Loucy (cell line): ENCODE results near the gene RPS23.

Experiments used
- H2AFZ ChIP-seq: fragments of 200-600 bp; sonication (generic); 2 replicates; pipeline ENCODE4 v1.6.0; 2016; ENCODE audit warnings: antibody characterized with exemption, mild to moderate bottlenecking, low read length, moderate library complexity
- H3F3A ChIP-seq: fragments of 200-600 bp; 2 replicates; pipeline ENCODE4 v1.6.0; 2016; ENCODE audit warnings: antibody characterized with exemption, low read depth, mild to moderate bottlenecking
- H3K27me3 ChIP-seq: fragments of 200-600 bp; sonication (generic); 2 replicates; pipeline ENCODE4 v1.6.1; 2014; ENCODE audit warnings: low read length, mild to moderate bottlenecking; ENCODE audit not compliant: insufficient read depth, poor library complexity, severe bottlenecking
- H3K36me3 ChIP-seq: fragments of 200-600 bp; sonication (generic); 2 replicates; pipeline ENCODE4 v1.6.1; 2016; ENCODE audit warnings: low read length; ENCODE audit not compliant: insufficient read depth
- H3K4me1 ChIP-seq: fragments of 200-600 bp; sonication (generic); 2 replicates; pipeline ENCODE4 v1.5.1; 2014; ENCODE audit warnings: low read length, mild to moderate bottlenecking; ENCODE audit not compliant: insufficient read depth, poor library complexity, severe bottlenecking
- H3K4me2 ChIP-seq: fragments of 200-600 bp; sonication (generic); 2 replicates; pipeline ENCODE4 v1.6.0; 2014; ENCODE audit warnings: antibody characterized with exemption, low read length, low read depth, mild to moderate bottlenecking; ENCODE audit not compliant: poor library complexity, severe bottlenecking
- H3K4me3 ChIP-seq: fragments of 200-600 bp; sonication (generic); 2 replicates; pipeline ENCODE4 v1.5.1; 2014; ENCODE audit warnings: low read length, mild to moderate bottlenecking, mixed read lengths; ENCODE audit not compliant: poor library complexity, severe bottlenecking
- H3K79me2 ChIP-seq: fragments of 200-600 bp; sonication (generic); 2 replicates; pipeline ENCODE4 v1.6.1; 2014; ENCODE audit warnings: low read length; ENCODE audit not compliant: insufficient read depth
- H3K9ac ChIP-seq: fragments of 200-600 bp; sonication (generic); 2 replicates; pipeline ENCODE4 v1.6.0; 2014; ENCODE audit warnings: mild to moderate bottlenecking, low read depth, low read length, moderate library complexity; ENCODE audit not compliant: poor library complexity, severe bottlenecking
- H3K9me2 ChIP-seq: fragments of 200-600 bp; sonication (generic); replicated peaks from 2 replicates; pipeline ENCODE4 v1.6.1; 2016; ENCODE audit warnings: low read depth, low read length, mixed read lengths
- H3K9me3 ChIP-seq: fragments of 200-600 bp; sonication (generic); 2 replicates; pipeline ENCODE4 v1.6.1; 2014; ENCODE audit warnings: mild to moderate bottlenecking, antibody characterized with exemption, low read length, low read depth; ENCODE audit not compliant: insufficient read depth
- H4K20me1 ChIP-seq: fragments of 200-600 bp; sonication (generic); 2 replicates; pipeline ENCODE4 v1.6.0; 2014; ENCODE audit warnings: antibody characterized with exemption, low read length, mild to moderate bottlenecking; ENCODE audit not compliant: insufficient read depth, poor library complexity, severe bottlenecking
- EZH2phosphoT487 ChIP-seq: fragments of 200-600 bp; IDR thresholded peaks from 2 replicates; pipeline ENCODE4 v1.6.1; 2018; ENCODE audit warnings: antibody characterized with exemption, mild to moderate bottlenecking, moderate library complexity, borderline replicate concordance
- TF ChIP-seq, protein P1 (sequence below): fragments of 200-600 bp; sonication (generic); conservative IDR thresholded peaks from 2 replicates; pipeline ENCODE4 v1.5.1; 2014; ENCODE audit warnings: mild to moderate bottlenecking, antibody characterized with exemption, low read length

Gene RPS23

DNA sequence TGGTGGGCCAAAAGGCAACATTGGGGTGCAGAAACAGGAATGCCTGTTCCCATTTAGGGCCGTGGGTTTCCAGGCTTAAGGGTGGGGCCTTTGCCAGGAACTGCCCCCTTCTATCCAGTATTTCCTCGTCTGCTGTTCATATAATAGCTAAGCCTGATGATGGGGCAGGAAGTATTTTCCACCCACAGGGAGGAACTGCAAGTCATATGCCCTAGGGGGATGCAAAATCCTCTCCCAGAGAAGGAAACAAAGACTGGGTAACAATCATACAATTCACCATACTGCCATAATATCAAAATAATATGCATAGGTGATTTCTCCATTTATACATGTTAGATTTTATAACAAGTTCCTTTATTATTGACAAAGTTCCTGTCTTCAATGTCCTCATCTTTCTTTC lies 20.5 kb upstream of the RPS23 start:
- Histone ChIP-seq H3K36me3 (no peaks in the 10 kb centered on the region), H3K9me3 (no peaks in the 10 kb centered on the region)

DNA sequence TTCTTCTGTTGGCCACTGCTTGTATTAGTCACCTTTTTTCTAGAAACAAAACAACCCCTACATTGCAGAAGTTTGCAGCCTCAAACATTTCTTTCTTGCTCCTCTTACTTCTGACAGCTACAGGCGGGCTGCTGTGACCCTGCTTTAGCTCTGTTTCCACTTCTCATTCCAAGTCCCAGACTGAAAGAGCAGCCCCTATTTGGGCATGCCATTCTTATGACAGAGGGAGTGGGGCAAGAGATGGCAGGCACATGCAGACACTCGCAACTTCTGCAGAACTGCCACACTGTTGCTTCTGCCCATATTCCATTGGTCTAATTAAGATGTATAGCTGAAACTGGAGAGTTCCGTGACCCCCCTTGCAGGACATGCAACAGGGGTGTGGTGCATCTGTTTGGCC lies 19.6 kb upstream of the RPS23 start:
- no peaks in the 10 kb centered on the region for H3K36me3 ChIP-seq
- no peak overlapping the region for H3K4me3 ChIP-seq
- H3K9ac ChIP-seq, result no peak overlapping the region
- H4K20me1 ChIP-seq, result no peaks in the 10 kb centered on the region
- H3F3A ChIP-seq, result no peaks in the 10 kb centered on the region
- no peak overlapping the region for H3K4me2 ChIP-seq
- H2AFZ ChIP-seq, result no peak overlapping the region
- no peaks in the 10 kb centered on the region for H3K9me3 ChIP-seq
- H3K9me2 ChIP-seq, result no peaks in the 10 kb centered on the region
- H3K4me1 ChIP-seq, result peaks cover 4% of the 10 kb centered on the region
- no peaks in the 10 kb centered on the region for H3K79me2 ChIP-seq
- no peaks in the 10 kb centered on the region for H3K27me3 ChIP-seq
- TF ChIP-seq, protein P1, sequence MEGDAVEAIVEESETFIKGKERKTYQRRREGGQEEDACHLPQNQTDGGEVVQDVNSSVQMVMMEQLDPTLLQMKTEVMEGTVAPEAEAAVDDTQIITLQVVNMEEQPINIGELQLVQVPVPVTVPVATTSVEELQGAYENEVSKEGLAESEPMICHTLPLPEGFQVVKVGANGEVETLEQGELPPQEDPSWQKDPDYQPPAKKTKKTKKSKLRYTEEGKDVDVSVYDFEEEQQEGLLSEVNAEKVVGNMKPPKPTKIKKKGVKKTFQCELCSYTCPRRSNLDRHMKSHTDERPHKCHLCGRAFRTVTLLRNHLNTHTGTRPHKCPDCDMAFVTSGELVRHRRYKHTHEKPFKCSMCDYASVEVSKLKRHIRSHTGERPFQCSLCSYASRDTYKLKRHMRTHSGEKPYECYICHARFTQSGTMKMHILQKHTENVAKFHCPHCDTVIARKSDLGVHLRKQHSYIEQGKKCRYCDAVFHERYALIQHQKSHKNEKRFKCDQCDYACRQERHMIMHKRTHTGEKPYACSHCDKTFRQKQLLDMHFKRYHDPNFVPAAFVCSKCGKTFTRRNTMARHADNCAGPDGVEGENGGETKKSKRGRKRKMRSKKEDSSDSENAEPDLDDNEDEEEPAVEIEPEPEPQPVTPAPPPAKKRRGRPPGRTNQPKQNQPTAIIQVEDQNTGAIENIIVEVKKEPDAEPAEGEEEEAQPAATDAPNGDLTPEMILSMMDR, result no peak
- no peak for TF ChIP-seq EZH2phosphoT487

More for the DNA sequence above, 20.5 kb upstream of the RPS23 start:
- Histone ChIP-seq H3K4me2 (no peak overlapping the region), H3K4me3 (no peak overlapping the region), H3K79me2 (no peaks in the 10 kb centered on the region), H3F3A (no peaks in the 10 kb centered on the region), H2AFZ (no peak overlapping the region), H3K9me2 (no peaks in the 10 kb centered on the region), H3K27me3 (no peaks in the 10 kb centered on the region), H3K9ac (no peak overlapping the region), H3K4me1 (peaks cover 4% of the 10 kb centered on the region), H4K20me1 (no peaks in the 10 kb centered on the region)
- TF ChIP-seq, protein P1, result no peak
- no peak for TF ChIP-seq EZH2phosphoT487

DNA sequence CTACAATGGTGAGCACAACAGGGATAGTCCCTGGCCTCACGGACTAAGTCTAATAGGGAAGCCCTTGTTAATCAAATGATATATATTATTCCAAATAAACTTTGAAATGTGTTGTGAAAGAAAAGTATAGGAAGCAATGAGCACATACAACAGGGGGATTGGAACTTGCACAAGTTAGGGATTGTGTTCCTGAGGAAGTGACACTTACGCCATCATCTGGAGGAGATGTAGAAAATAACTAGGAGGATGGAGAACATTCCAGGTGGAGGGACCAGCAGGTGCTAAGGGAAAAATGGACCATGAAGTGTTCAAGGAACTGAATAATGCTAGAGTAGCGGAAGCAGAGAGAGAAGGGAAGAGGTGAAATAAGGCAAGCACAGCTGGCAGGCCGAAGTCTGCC lies 18.8 kb upstream of the RPS23 start:
- no peaks in the 10 kb centered on the region for H4K20me1 ChIP-seq
- H3F3A ChIP-seq, result no peaks in the 10 kb centered on the region
- no peak overlapping the region for H3K4me3 ChIP-seq
- H3K36me3 ChIP-seq, result no peaks in the 10 kb centered on the region
- no peak overlapping the region for H2AFZ ChIP-seq
- no peaks in the 10 kb centered on the region for H3K27me3 ChIP-seq
- no peak overlapping the region for H3K4me2 ChIP-seq
- H3K9ac ChIP-seq, result no peak overlapping the region
- no peaks in the 10 kb centered on the region for H3K9me3 ChIP-seq
- no peaks in the 10 kb centered on the region for H3K9me2 ChIP-seq
- peaks cover 4% of the 10 kb centered on the region for H3K4me1 ChIP-seq
- no peak for TF ChIP-seq EZH2phosphoT487
- TF ChIP-seq, protein P1, result 0 out of 2 replicates have a peak, but pooled peaks have one; percentile 20
- H3K79me2 ChIP-seq, result no peaks in the 10 kb centered on the region
